Activated T-helper 1 cell treated with anti-CD3 and anti-CD28 coated beads, Interleukin-12 subunit alpha, Interleukin-12 subunit beta, Interleukin-2, Interleukin-4 antibody, amounts not matched to agents 30 ng/mL and 10 ng/mL and 1 ng/mL, durations not matched to agents 14 hours and 24 hours and 36 hours (primary cell): Measurements from ENCODE around the gene SLC27A2. TPM values are rescaled to one million over a fixed set of nuclear protein-coding genes. Genes with fewer than 3 reads are reported as not detected.

ENCODE experiments used
- DNase-seq: peaks from one replicate; pipeline ENCODE4 v3.0.0; 2021; ENCODE audit warnings: low spot score
- H3K27ac Mint-ChIP-seq: one replicate; pipeline ENCODE4 v1.8.0; 2021; ENCODE audit warnings: mild to moderate bottlenecking, mixed read lengths
- H3K27me3 Mint-ChIP-seq: one replicate; pipeline ENCODE4 v1.8.0; 2022; ENCODE audit warnings: mild to moderate bottlenecking, moderate library complexity, mixed read lengths; ENCODE audit not compliant: insufficient read depth
- H3K36me3 Mint-ChIP-seq: one replicate; pipeline ENCODE4 v1.8.0; 2021; ENCODE audit warnings: low read depth, mixed read lengths
- H3K4me1 Mint-ChIP-seq: one replicate; pipeline ENCODE4 v1.8.0; 2021; ENCODE audit warnings: low read depth, mixed read lengths
- H3K4me3 Mint-ChIP-seq: one replicate; pipeline ENCODE4 v1.8.0; 2021; ENCODE audit warnings: mild to moderate bottlenecking, moderate library complexity, mixed read lengths
- H3K9me3 Mint-ChIP-seq: one replicate; pipeline ENCODE4 v1.8.0; 2021; ENCODE audit warnings: mixed read lengths
- intact Hi-C: fragments of 100-400 bp; cut with micrococcal nuclease; formaldehyde crosslinking; loops from one replicate; pipeline ENCODE4 v1.15.1; 2024
- total RNA-seq: library from RNA; stranded (reverse); gene quantifications from 2 replicates; pipeline ENCODE4 v1.2.3, GENCODE V29; 2022

SLC27A2 gene
- total RNA-seq, 1 donor from 2014 or later = 78.0 TPM

- H3K4me1 Mint-ChIP-seq = peaks cover 22% of the 10 kb centered on the region
- no peaks in the 10 kb centered on the region for H3K9me3 Mint-ChIP-seq
- H3K27me3 Mint-ChIP-seq = no peaks in the 10 kb centered on the region
- peaks cover 31% of the 10 kb centered on the region for H3K36me3 Mint-ChIP-seq
- peak overlapping the region; percentile 18 for H3K27ac Mint-ChIP-seq
- intact Hi-C loops = loop anchor here (1.0 to 5.0 kb wide), 2 partner anchors 13 to 33 kb away; no protein-coding TSS in a partner anchor
- no peak for DNase-seq
- H3K4me3 Mint-ChIP-seq = no peak overlapping the region
Observed at GRCh38 chr15:50275091-50275490, 93.1 kb downstream of the SLC27A2 start.

DNA sequence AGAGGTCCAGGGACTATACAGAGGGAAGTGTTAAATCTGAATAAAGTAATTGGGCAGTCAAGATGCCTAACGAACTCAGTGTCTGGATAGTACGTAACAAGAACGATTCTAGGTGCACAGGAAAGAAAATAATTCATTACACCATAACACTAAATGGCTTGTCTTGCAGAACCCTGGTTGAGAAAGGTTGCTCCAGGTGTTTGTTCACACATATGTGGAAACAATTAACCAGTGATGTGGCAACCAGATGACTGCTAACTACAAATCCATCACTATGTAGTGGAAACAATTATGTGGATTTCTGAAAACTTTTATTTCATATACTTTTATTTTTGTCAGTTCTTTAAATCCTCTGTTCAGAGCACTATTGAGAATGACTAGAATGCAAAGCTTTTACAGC, 93.9 kb downstream of the SLC27A2 start:
- H3K27ac Mint-ChIP-seq = peak overlapping the region; percentile 52
- DNase-seq = no peak
- H3K4me3 Mint-ChIP-seq = no peak overlapping the region
- H3K9me3 Mint-ChIP-seq = no peaks in the 10 kb centered on the region
- H3K4me1 Mint-ChIP-seq = peaks cover 22% of the 10 kb centered on the region
- H3K27me3 Mint-ChIP-seq = no peaks in the 10 kb centered on the region
- intact Hi-C loops = loop anchor here (1.0 to 5.0 kb wide), 2 partner anchors 14 to 34 kb away; no protein-coding TSS in a partner anchor
- H3K36me3 Mint-ChIP-seq = peaks cover 31% of the 10 kb centered on the region

GRCh38 chr15:50277370-50277769, 95.4 kb downstream of the SLC27A2 start:
- peaks cover 31% of the 10 kb centered on the region for H3K36me3 Mint-ChIP-seq
- DNase-seq = no peak
- intact Hi-C loops = loop anchor here (5.0 kb wide), 1 partner anchor 35 kb away; no protein-coding TSS in a partner anchor
- H3K27me3 Mint-ChIP-seq = no peaks in the 10 kb centered on the region
- H3K4me3 Mint-ChIP-seq = no peak overlapping the region
- H3K27ac Mint-ChIP-seq = no peak overlapping the region
- H3K4me1 Mint-ChIP-seq = peaks cover 22% of the 10 kb centered on the region
- H3K9me3 Mint-ChIP-seq = no peaks in the 10 kb centered on the region

DNA sequence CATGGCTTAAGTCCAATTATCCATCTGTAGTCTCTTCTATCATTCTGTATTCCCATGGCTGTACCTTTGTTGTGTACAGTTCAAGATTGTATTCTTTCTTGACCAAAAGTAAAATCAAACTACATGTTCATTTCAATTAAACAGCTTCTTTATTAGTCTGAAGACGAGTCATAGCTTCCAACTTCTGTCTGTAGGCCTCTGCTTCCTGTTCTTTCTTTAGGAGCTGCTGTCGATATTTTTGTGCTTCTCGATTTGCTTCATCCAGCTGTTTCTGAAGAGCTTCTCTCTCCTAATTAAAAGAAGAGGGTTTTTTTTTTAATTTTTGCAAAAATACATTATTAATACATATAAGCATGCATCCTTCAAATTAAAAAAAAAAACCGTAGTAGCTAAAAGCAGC, 96.5 kb downstream of the SLC27A2 start:
- peaks cover 31% of the 10 kb centered on the region for H3K36me3 Mint-ChIP-seq
- H3K27me3 Mint-ChIP-seq = no peaks in the 10 kb centered on the region
- intact Hi-C loops = loop anchor here (5.0 kb wide), 1 partner anchor 36 kb away; no protein-coding TSS in a partner anchor
- no peak for DNase-seq
- H3K4me1 Mint-ChIP-seq = peaks cover 22% of the 10 kb centered on the region
- H3K9me3 Mint-ChIP-seq = no peaks in the 10 kb centered on the region
- no peak overlapping the region for H3K4me3 Mint-ChIP-seq
- H3K27ac Mint-ChIP-seq = peak overlapping the region; percentile 34

DNA sequence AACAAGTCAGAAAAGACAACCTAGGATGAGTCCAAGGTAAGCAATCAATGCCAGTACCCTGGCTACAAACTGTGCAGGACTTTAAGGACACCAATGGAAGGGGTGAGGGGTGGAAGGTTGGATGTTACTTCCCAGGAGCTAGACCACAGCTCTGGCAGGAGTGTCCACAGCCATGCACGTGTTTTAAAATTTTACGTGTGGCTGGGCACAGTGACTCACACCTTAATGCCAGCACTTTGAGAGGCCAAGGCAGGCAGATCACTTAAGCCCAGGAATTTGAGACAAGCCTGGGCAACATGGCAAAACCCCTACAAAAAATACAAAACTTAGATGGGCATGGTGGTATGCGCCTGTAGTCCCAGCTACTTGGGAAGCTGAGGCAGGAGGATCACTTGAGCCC, 98.3 kb downstream of the SLC27A2 start:
- DNase-seq = no peak
- no peak overlapping the region for H3K4me3 Mint-ChIP-seq
- H3K36me3 Mint-ChIP-seq = peaks cover 33% of the 10 kb centered on the region
- H3K27ac Mint-ChIP-seq = no peak overlapping the region
- H3K4me1 Mint-ChIP-seq = peaks cover 22% of the 10 kb centered on the region
- no peaks in the 10 kb centered on the region for H3K27me3 Mint-ChIP-seq
- H3K9me3 Mint-ChIP-seq = no peaks in the 10 kb centered on the region
- intact Hi-C loops = no loop called here

GRCh38 chr15:50281427-50281826, 99.4 kb downstream of the SLC27A2 start:
- peaks cover 33% of the 10 kb centered on the region for H3K36me3 Mint-ChIP-seq
- H3K4me1 Mint-ChIP-seq = peaks cover 13% of the 10 kb centered on the region
- H3K27ac Mint-ChIP-seq = no peak overlapping the region
- H3K4me3 Mint-ChIP-seq = no peak overlapping the region
- H3K9me3 Mint-ChIP-seq = no peaks in the 10 kb centered on the region
- DNase-seq = no peak
- intact Hi-C loops = no loop called here
- H3K27me3 Mint-ChIP-seq = no peaks in the 10 kb centered on the region

Other genes starting within 250 kb of the SLC27A2 start
- 49.7 and 52.9 TPM in 2 replicates for gene ATP8B4, start 63.0 kb upstream of the SLC27A2 start, total RNA-seq
- gene HDC, start 83.5 kb downstream of the SLC27A2 start, total RNA-seq = 2.1 and 2.4 TPM in 2 replicates
- 80.7 and 81.0 TPM in 2 replicates for gene GABPB1, start 173.0 kb downstream of the SLC27A2 start, total RNA-seq
- 66.2 and 66.3 TPM in 2 replicates for gene USP8, start 242.2 kb downstream of the SLC27A2 start, total RNA-seq